ENCODE results near the gene SLC16A1.

SLC16A1 gene

DNA sequence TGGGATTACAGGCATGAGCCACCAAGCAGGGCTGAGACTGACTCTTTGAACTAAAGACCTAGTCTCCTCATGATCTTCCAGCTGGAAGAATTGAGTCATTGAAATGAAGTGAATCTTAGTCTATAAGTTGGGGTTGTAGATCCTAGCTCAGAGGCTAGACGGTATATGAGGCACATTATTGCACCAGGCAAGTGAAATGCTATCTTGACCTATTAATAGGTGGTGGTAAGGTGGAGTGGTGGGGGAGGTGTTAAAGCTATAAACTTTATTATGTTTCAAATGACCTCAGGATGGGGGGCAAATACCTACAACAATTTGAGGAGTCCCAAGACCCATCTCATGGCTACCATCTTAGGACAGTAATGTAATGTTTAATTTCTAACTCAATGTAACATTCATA lies 36.8 kb upstream of the SLC16A1 start:
- Histone ChIP-seq H3K36me3 (ENCODE audit: control insufficient read depth in 1 of 2, insufficient read depth in 2 of 2, low read depth in 1 of 2, low read length in 2 of 2) (peaks cover 5 to 6% of the 10 kb centered on the region in 2 experiments), H3K27me3 (ENCODE audit: control insufficient read depth in 1 of 2, insufficient read depth in 1 of 2, low read length in 2 of 2) (no peaks in the 10 kb centered on the region), H4K8ac (ENCODE audit: low read length) (no peak overlapping the region), H3K18ac (ENCODE audit: low read depth in 1 of 2, low read length in 2 of 2) (no peak overlapping the region), H2BK12ac (ENCODE audit: low read length in 2 of 2) (no peak overlapping the region), H3K4me1 (ENCODE audit: control insufficient read depth, insufficient read depth, low read depth, low read length) (no peaks in the 10 kb centered on the region), H3K9ac (ENCODE audit: low read length) (no peak overlapping the region), H2BK5ac (ENCODE audit: low read depth, low read length, poor library complexity, severe bottlenecking) (no peak overlapping the region), H3K4ac (ENCODE audit: low read depth in 1 of 2, low read length in 2 of 2) (no peak overlapping the region), H3K9me3 (ENCODE audit: control insufficient read depth, low read length) (no peaks in the 10 kb centered on the region), H2AK5ac (ENCODE audit: low read length, severe bottlenecking) (no peak overlapping the region), H3K14ac (ENCODE audit: low read length in 2 of 2) (no peak overlapping the region), H4K91ac (ENCODE audit: low read length) (no peak overlapping the region), H3K23ac (ENCODE audit: low read length in 2 of 2) (no peak overlapping the region), H2BK120ac (ENCODE audit: low read depth, low read length) (no peak overlapping the region), H3K27ac (ENCODE audit: low read length, poor library complexity, severe bottlenecking) (no peak overlapping the region), H3K4me2 (ENCODE audit: low read length, poor library complexity, severe bottlenecking) (no peak overlapping the region), H2BK15ac (ENCODE audit: low read depth, poor library complexity, severe bottlenecking) (no peak overlapping the region), H3K4me3 (ENCODE audit: insufficient read depth in 1 of 2, low read depth in 1 of 2, low read length in 2 of 2) (no peak overlapping the region), H3K79me1 (replicated peaks; ENCODE audit: low read length, poor library complexity, severe bottlenecking) (peaks cover 4% of the 10 kb centered on the region), H2AFZ (ENCODE audit: low read depth, low read length) (no peak overlapping the region)
- no peak for DNase-seq
- WGBS = 89% methylated on average over 1 of the region's 1 CpG

GRCh38 chr1:112991402-112992120 lies 35.6 kb upstream of the SLC16A1 start:
- H3K23ac ChIP-seq (ENCODE audit: low read length in 2 of 2) = no peak overlapping the region
- H3K27ac ChIP-seq (ENCODE audit: low read length, poor library complexity, severe bottlenecking) = no peak overlapping the region
- no peak overlapping the region for H3K4me2 ChIP-seq (ENCODE audit: low read length, poor library complexity, severe bottlenecking)
- no peak overlapping the region for H2BK5ac ChIP-seq (ENCODE audit: low read depth, low read length, poor library complexity, severe bottlenecking)
- peaks cover 0 to 4% of the 10 kb centered on the region in 2 experiments for H3K36me3 ChIP-seq (ENCODE audit: control insufficient read depth in 1 of 2, insufficient read depth in 2 of 2, low read depth in 1 of 2, low read length in 2 of 2)
- H3K79me1 ChIP-seq (replicated peaks; ENCODE audit: low read length, poor library complexity, severe bottlenecking) = peaks cover 4% of the 10 kb centered on the region
- H3K4me1 ChIP-seq (ENCODE audit: control insufficient read depth, insufficient read depth, low read depth, low read length) = no peaks in the 10 kb centered on the region
- 100% methylated on average over 4 of the region's 4 CpGs for WGBS
- H4K91ac ChIP-seq (ENCODE audit: low read length) = no peak overlapping the region
- H2AFZ ChIP-seq (ENCODE audit: low read depth, low read length) = no peak overlapping the region
- no peak overlapping the region for H3K4ac ChIP-seq (ENCODE audit: low read depth in 1 of 2, low read length in 2 of 2)
- DNase-seq = no peak
- no peak overlapping the region for H2AK5ac ChIP-seq (ENCODE audit: low read length, severe bottlenecking)
- no peak overlapping the region for H3K14ac ChIP-seq (ENCODE audit: low read length in 2 of 2)
- no peaks in the 10 kb centered on the region for H3K27me3 ChIP-seq (ENCODE audit: control insufficient read depth in 1 of 2, insufficient read depth in 1 of 2, low read length in 2 of 2)
- no peak overlapping the region for H3K4me3 ChIP-seq (ENCODE audit: insufficient read depth in 1 of 2, low read depth in 1 of 2, low read length in 2 of 2)
- H2BK15ac ChIP-seq (ENCODE audit: low read depth, poor library complexity, severe bottlenecking) = no peak overlapping the region
- H2BK120ac ChIP-seq (ENCODE audit: low read depth, low read length) = no peak overlapping the region
- no peaks in the 10 kb centered on the region for H3K9me3 ChIP-seq (ENCODE audit: control insufficient read depth, low read length)
- H3K9ac ChIP-seq (ENCODE audit: low read length) = no peak overlapping the region
- no peak overlapping the region for H3K18ac ChIP-seq (ENCODE audit: low read depth in 1 of 2, low read length in 2 of 2)
- no peak overlapping the region for H4K8ac ChIP-seq (ENCODE audit: low read length)
- no peak overlapping the region for H2BK12ac ChIP-seq (ENCODE audit: low read length in 2 of 2)

- Histone ChIP-seq H3K4me2 (ENCODE audit: low read length, poor library complexity, severe bottlenecking) (no peak overlapping the region), H3K18ac (ENCODE audit: low read depth in 1 of 2, low read length in 2 of 2) (no peak overlapping the region), H4K8ac (ENCODE audit: low read length) (no peak overlapping the region), H3K9me3 (ENCODE audit: control insufficient read depth, low read length) (no peaks in the 10 kb centered on the region), H3K9ac (ENCODE audit: low read length) (no peak overlapping the region), H3K23ac (ENCODE audit: low read length in 2 of 2) (no peak overlapping the region), H2BK5ac (ENCODE audit: low read depth, low read length, poor library complexity, severe bottlenecking) (no peak overlapping the region), H2BK120ac (ENCODE audit: low read depth, low read length) (no peak overlapping the region), H3K36me3 (ENCODE audit: control insufficient read depth in 1 of 2, insufficient read depth in 2 of 2, low read depth in 1 of 2, low read length in 2 of 2) (no peaks in the 10 kb centered on the region), H2AFZ (ENCODE audit: low read depth, low read length) (no peak overlapping the region), H3K27me3 (ENCODE audit: control insufficient read depth in 1 of 2, insufficient read depth in 1 of 2, low read length in 2 of 2) (no peaks in the 10 kb centered on the region), H3K4ac (ENCODE audit: low read depth in 1 of 2, low read length in 2 of 2) (no peak overlapping the region), H4K91ac (ENCODE audit: low read length) (no peak overlapping the region), H3K4me1 (ENCODE audit: control insufficient read depth, insufficient read depth, low read depth, low read length) (no peaks in the 10 kb centered on the region), H2BK15ac (ENCODE audit: low read depth, poor library complexity, severe bottlenecking) (no peak overlapping the region), H2AK5ac (ENCODE audit: low read length, severe bottlenecking) (no peak overlapping the region), H2BK12ac (ENCODE audit: low read length in 2 of 2) (no peak overlapping the region), H3K27ac (ENCODE audit: low read length, poor library complexity, severe bottlenecking) (no peak overlapping the region), H3K4me3 (ENCODE audit: insufficient read depth in 1 of 2, low read depth in 1 of 2, low read length in 2 of 2) (no peak overlapping the region), H3K14ac (ENCODE audit: low read length in 2 of 2) (no peak overlapping the region), H3K79me1 (replicated peaks; ENCODE audit: low read length, poor library complexity, severe bottlenecking) (peaks cover 7% of the 10 kb centered on the region)
- WGBS = 100% methylated on average over 4 of the region's 7 CpGs
- DNase-seq = no peak
These were observed 34.3 kb upstream of the SLC16A1 start for GRCh38 chr1:112990271-112990670.

- H2BK15ac ChIP-seq (ENCODE audit: low read depth, poor library complexity, severe bottlenecking) = no peak overlapping the region
- H2BK12ac ChIP-seq (ENCODE audit: low read length in 2 of 2) = no peak overlapping the region
- no peak overlapping the region for H2AFZ ChIP-seq (ENCODE audit: low read depth, low read length)
- H2BK5ac ChIP-seq (ENCODE audit: low read depth, low read length, poor library complexity, severe bottlenecking) = no peak overlapping the region
- H4K8ac ChIP-seq (ENCODE audit: low read length) = no peak overlapping the region
- no peak overlapping the region for H3K4me2 ChIP-seq (ENCODE audit: low read length, poor library complexity, severe bottlenecking)
- 67% methylated on average over 1 of the region's 1 CpG for WGBS
- H2BK120ac ChIP-seq (ENCODE audit: low read depth, low read length) = no peak overlapping the region
- no peak overlapping the region for H4K91ac ChIP-seq (ENCODE audit: low read length)
- no peak overlapping the region for H3K4me3 ChIP-seq (ENCODE audit: insufficient read depth in 1 of 2, low read depth in 1 of 2, low read length in 2 of 2)
- no peak overlapping the region for H3K4ac ChIP-seq (ENCODE audit: low read depth in 1 of 2, low read length in 2 of 2)
- no peaks in the 10 kb centered on the region for H3K27me3 ChIP-seq (ENCODE audit: control insufficient read depth in 1 of 2, insufficient read depth in 1 of 2, low read length in 2 of 2)
- H3K18ac ChIP-seq (ENCODE audit: low read depth in 1 of 2, low read length in 2 of 2) = no peak overlapping the region
- H3K79me1 ChIP-seq (replicated peaks; ENCODE audit: low read length, poor library complexity, severe bottlenecking) = peaks cover 6% of the 10 kb centered on the region
- H3K9me3 ChIP-seq (ENCODE audit: control insufficient read depth, low read length) = no peaks in the 10 kb centered on the region
- no peak overlapping the region for H3K27ac ChIP-seq (ENCODE audit: low read length, poor library complexity, severe bottlenecking)
- H3K23ac ChIP-seq (ENCODE audit: low read length in 2 of 2) = no peak overlapping the region
- no peaks in the 10 kb centered on the region for H3K36me3 ChIP-seq (ENCODE audit: control insufficient read depth in 1 of 2, insufficient read depth in 2 of 2, low read depth in 1 of 2, low read length in 2 of 2)
- H3K4me1 ChIP-seq (ENCODE audit: control insufficient read depth, insufficient read depth, low read depth, low read length) = no peaks in the 10 kb centered on the region
- DNase-seq = no peak
- H3K14ac ChIP-seq (ENCODE audit: low read length in 2 of 2) = no peak overlapping the region
- no peak overlapping the region for H2AK5ac ChIP-seq (ENCODE audit: low read length, severe bottlenecking)
- no peak overlapping the region for H3K9ac ChIP-seq (ENCODE audit: low read length)
These were observed 32.4 kb upstream of the SLC16A1 start for GRCh38 chr1:112988367-112988766.
